ENCODE data around the gene ZFYVE27.

- TF ChIP-seq CTCF (IDR thresholded peaks at IDR 0.05) (no peak), EZH2phosphoT487 (IDR thresholded peaks at IDR 0.05) (no peak), EZH2 (IDR thresholded peaks at IDR 0.05) (no peak)
Measured at GRCh38 chr10:97773096-97773495, 36.2 kb downstream of the ZFYVE27 start.

Data from neural progenitor cell (in vitro differentiated cells).